NCI-H1436 (cell line): ENCODE measurements around the gene GINM1.

Source experiments
- DNase-seq: peaks from one replicate; lab custom pipeline; 2025; lab: John Stamatoyannopoulos, UW

Gene GINM1, protein sequence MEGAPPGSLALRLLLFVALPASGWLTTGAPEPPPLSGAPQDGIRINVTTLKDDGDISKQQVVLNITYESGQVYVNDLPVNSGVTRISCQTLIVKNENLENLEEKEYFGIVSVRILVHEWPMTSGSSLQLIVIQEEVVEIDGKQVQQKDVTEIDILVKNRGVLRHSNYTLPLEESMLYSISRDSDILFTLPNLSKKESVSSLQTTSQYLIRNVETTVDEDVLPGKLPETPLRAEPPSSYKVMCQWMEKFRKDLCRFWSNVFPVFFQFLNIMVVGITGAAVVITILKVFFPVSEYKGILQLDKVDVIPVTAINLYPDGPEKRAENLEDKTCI

DNA sequence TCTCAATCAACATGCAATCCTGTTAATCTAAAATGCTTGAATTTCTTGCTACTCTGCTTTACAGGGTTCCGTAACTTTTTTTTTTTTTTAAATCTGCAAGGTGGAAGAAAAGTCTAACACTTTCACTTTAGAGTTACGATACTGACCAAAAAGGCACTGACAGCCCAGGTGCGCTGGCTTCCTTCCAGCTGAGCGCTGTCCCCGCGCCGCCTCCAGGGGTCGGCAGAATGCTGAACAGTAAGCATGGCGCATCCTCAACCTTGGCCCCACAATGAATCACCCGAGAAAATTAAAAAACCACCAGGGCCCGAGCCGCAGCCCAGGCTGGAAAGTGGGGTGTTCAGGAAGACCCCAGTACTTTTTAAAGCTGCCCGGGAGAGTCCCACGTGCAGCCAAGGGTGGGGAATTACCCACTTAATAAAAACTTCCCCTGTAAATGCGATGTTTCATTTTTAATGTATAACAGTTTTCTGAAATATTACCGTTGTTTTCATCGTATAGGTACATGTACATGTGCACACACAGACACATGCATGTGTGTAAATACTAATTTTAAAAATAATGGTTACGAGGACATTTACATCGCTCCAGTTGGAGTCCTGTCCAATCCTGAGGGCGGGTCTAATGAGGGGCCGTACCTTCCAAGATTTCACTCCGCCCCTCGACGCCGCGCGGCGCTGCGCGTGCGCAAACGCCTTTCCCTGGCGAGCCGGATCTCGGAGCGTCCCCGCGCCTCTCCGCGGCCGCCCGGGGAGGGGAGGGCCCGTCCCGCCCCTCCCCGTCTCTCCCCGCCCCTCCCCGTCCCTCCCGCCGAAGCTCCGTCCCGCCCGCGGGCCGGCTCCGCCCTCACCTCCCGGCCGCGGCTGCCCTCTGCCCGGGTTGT, at the start of gene GINM1:
TSS of gene GINM1 (plus strand) at position 849 of the 883 bp plus-strand sequence. CDS start 40 bp downstream, outside the sequence.
- peak; percentile 89 for DNase-seq

GRCh38 chr6:149529650-149530049, 36.5 kb upstream of the GINM1 start:
- no peak for DNase-seq

GRCh38 chr6:149534742-149535141, 31.4 kb upstream of the GINM1 start:
- DNase-seq: no peak

DNA sequence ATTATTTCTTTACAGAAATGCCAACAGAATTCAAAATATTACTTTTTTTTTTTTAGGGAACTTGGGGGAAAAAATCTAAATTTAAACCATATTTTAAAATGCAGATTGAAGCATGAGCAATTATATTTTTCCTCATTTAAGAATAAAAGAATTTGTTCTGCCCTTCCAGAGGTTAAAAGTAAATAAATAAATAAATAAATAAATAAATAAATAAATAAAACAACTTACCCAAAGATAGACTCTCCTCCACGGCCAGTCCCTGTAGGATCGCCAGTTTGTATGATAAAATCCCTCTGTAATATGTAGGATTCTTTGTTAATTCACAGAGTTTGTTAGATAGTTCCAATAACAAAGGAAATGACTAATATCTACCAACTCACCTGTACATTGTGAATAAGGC, 25.0 kb upstream of the GINM1 start:
- no peak for DNase-seq

- no peak for DNase-seq
Observed at GRCh38 chr6:149544646-149545257, 21.4 kb upstream of the GINM1 start.

DNA sequence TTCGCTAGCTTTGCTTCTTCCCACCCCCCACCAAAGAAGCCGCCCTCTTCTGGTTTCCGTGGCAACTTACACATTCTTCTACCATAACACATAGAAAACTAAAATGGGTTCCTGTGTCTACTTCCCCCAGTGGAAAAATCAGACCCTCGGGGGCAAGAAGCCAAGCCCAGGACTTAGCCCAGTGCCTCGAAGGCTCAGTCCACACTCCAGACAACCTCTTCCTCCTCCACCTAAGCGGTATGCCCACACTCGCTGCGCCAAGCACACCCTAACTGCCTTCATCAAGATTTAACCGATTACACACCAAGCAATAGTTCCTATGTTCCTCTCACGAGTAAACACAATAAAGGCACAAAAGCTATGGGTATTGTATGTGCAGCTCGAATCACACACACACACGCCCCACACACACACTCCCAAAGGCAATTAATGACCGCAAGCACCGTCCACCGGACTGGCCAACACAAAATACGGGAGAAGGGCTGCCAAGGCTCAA, 20.9 kb upstream of the GINM1 start:
- DNase-seq: no peak

DNA sequence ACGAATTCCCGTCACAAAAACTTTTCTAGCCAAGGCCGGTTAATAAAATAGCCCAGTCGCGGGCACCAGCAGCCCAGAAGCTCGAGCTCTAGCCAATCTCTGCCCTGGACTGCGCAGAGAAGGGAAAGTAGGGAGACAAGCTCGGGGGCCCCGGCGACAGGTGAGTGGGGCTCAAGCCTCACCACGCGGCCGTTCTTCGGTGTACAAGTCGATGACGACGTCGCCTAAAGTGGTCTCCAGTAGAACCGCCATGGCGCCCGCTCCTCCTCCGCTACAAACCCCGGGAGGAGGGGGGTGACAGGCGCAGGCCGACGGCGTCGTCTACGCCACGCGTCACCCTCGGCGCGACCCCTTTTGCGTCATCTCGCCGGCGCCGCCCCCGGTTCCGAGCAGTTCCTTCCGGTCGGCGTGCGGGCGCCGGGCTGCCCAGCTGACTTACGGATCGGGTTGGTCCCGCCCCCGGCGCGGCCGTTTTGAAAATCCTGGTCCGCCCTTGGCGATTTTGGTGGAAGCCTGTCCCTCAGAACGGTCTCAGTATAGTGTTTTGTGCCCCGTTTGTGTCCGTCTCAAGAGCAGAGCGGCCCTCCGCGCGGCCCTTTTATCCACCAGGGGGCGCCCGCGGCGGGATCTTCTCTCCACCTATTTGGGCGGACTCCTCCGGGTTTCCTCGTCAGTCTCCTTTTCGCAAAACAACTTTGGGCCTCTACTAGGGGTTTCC, 20.3 kb upstream of the GINM1 start, which contains the start of gene PPIL4:
TSS of gene PPIL4 (minus strand) at position 290 of the 718 bp plus-strand sequence. CDS start at position 252, 38 bp downstream.
- peak; percentile 93 for DNase-seq

GRCh38 chr6:149551920-149552319, 14.3 kb upstream of the GINM1 start:
- no peak for DNase-seq

GRCh38 chr6:149558029-149558428, 8.1 kb upstream of the GINM1 start:
- no peak for DNase-seq

- DNase-seq: no peak
Observed at GRCh38 chr6:149559389-149559788, 6.8 kb upstream of the GINM1 start.

GRCh38 chr6:149560736-149561135, 5.4 kb upstream of the GINM1 start:
- no peak for DNase-seq

DNA sequence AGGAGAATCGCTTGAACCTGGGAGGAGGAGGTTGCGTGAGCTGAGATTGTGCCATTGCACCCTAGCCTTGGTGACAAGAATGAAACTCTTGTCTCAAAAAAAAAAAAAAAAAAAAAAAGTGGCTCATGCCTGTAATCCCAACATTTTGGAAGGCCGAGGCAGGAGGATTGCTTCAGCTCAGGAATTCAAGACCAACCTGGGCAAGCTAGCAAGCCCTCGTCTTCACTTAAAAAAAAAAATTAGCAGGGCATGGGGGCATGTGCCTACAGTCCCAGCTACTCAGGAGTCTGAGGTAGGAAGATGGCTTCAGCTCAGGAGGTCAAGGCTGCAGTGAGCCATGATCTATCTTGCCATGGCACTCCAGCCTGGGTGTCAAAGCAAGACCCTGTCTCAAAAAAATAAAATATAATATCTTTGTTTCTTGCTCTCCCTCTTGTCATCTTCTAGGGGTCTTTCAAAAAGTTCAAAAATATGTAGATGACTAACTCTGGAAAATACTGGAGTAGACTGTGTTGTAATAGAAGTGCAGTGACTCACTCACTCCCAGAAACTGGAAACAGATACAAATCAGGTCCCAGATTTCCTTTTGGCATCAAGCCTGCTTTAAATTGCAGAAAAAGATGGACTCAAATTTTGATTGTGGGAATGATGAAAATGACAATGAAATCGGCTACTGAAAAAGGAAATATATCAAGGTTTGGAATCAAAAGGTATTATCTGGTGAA, 2.8 kb upstream of the GINM1 start:
- no peak for DNase-seq

GRCh38 chr6:149563928-149564325, 2.2 kb upstream of the GINM1 start:
- no peak for DNase-seq

- peak; percentile 53 for DNase-seq
Observed at GRCh38 chr6:149566410-149567193, 427 bp downstream of the GINM1 start.

GRCh38 chr6:149567194-149567586, 1.0 kb downstream of the GINM1 start:
- DNase-seq: no peak

GRCh38 chr6:149567945-149568585, 1.9 kb downstream of the GINM1 start:
- no peak for DNase-seq

GRCh38 chr6:149580880-149581279, 14.7 kb downstream of the GINM1 start:
- DNase-seq: no peak

DNA sequence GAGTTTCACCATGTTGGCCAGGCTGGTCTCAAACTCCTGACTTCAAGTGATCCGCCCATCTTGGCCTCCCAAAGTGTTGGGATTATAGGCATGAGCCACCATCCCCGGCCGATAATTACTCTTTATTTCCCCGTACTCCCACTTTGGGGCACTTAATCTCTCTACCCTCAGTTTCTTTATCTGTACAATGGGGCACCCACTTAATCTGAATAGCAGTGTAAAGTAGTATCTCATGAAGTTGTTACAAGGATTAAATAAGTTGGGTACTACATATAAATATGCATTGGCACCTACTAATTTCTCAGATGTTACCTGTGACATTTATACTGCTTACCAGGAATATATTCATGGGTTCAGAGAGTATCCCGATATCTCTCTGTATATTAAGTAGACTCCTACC, 15.2 kb downstream of the GINM1 start:
- DNase-seq: no peak

- DNase-seq: no peak
Observed at GRCh38 chr6:149586149-149586548, 20.0 kb downstream of the GINM1 start.

DNA sequence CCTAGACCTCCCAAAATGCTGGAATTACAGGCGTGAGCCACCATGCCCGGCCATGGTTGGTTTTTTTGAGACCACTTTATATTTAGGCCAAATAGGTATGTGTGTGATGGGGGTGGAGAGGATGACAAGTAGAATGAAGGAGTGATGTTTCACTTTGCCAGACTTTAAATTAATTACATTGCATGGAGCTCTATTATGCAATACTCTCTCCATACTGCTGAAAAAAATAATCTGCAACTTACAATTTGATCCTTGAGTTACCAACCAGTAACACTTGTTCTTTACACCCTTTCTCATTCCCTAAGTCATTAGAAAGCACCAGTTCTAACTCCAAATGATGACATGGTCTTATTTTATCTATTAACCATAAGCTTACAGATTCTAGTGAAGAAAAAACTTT, 26.8 kb downstream of the GINM1 start:
- no peak for DNase-seq
